ENCODE data around the gene RUNDC1. TPM values are rescaled to one million over a fixed set of nuclear protein-coding genes. Genes with fewer than 3 reads are reported as not detected.
A peak's percentile ranks its signal among the peaks of the same experiment; 100 is the strongest.

Gene RUNDC1
- total RNA-seq, 1 experiment from 2014 or later = 11.2 TPM

GRCh38 chr17:42989141-42989540, 8.8 kb downstream of the RUNDC1 start:
- no peak overlapping the region for H3K27ac ChIP-seq (ENCODE audit: low read length)
- TF ChIP-seq, protein P1, sequence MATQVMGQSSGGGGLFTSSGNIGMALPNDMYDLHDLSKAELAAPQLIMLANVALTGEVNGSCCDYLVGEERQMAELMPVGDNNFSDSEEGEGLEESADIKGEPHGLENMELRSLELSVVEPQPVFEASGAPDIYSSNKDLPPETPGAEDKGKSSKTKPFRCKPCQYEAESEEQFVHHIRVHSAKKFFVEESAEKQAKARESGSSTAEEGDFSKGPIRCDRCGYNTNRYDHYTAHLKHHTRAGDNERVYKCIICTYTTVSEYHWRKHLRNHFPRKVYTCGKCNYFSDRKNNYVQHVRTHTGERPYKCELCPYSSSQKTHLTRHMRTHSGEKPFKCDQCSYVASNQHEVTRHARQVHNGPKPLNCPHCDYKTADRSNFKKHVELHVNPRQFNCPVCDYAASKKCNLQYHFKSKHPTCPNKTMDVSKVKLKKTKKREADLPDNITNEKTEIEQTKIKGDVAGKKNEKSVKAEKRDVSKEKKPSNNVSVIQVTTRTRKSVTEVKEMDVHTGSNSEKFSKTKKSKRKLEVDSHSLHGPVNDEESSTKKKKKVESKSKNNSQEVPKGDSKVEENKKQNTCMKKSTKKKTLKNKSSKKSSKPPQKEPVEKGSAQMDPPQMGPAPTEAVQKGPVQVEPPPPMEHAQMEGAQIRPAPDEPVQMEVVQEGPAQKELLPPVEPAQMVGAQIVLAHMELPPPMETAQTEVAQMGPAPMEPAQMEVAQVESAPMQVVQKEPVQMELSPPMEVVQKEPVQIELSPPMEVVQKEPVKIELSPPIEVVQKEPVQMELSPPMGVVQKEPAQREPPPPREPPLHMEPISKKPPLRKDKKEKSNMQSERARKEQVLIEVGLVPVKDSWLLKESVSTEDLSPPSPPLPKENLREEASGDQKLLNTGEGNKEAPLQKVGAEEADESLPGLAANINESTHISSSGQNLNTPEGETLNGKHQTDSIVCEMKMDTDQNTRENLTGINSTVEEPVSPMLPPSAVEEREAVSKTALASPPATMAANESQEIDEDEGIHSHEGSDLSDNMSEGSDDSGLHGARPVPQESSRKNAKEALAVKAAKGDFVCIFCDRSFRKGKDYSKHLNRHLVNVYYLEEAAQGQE (IDR thresholded peaks at IDR 0.05; ENCODE audit: insufficient read depth in 1 of 2, low read depth in 2 of 2, low read length in 1 of 2) = no peak
- TF ChIP-seq POLR2AphosphoS5 (IDR thresholded peaks at IDR 0.05; ENCODE audit: low read depth, low read length) (no peak), SIN3A (IDR thresholded peaks at IDR 0.05; ENCODE audit: borderline replicate concordance, insufficient read depth, low read depth, low read length) (no peak), TCF7L2 (IDR thresholded peaks at IDR 0.05; ENCODE audit: low read depth, low read length) (no peak)
- TF ChIP-seq, protein P2, sequence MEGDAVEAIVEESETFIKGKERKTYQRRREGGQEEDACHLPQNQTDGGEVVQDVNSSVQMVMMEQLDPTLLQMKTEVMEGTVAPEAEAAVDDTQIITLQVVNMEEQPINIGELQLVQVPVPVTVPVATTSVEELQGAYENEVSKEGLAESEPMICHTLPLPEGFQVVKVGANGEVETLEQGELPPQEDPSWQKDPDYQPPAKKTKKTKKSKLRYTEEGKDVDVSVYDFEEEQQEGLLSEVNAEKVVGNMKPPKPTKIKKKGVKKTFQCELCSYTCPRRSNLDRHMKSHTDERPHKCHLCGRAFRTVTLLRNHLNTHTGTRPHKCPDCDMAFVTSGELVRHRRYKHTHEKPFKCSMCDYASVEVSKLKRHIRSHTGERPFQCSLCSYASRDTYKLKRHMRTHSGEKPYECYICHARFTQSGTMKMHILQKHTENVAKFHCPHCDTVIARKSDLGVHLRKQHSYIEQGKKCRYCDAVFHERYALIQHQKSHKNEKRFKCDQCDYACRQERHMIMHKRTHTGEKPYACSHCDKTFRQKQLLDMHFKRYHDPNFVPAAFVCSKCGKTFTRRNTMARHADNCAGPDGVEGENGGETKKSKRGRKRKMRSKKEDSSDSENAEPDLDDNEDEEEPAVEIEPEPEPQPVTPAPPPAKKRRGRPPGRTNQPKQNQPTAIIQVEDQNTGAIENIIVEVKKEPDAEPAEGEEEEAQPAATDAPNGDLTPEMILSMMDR (IDR thresholded peaks at IDR 0.05) = no peak
- no TSS peak for BruUV-seq (replicated peaks)
- ATAC-seq (no peak), DNase-seq (ENCODE audit: low read depth, low spot score) (no peak)
- H3K27me3 ChIP-seq (ENCODE audit: control insufficient read depth, insufficient read depth, low read length) = no peaks in the 10 kb centered on the region
- POLR2A ChIA-PET = no interaction called here
- no peak overlapping the region for H3K4me3 ChIP-seq (ENCODE audit: low read depth in 2 of 2, low read length in 2 of 2)
- H3K4me1 ChIP-seq (ENCODE audit: control insufficient read depth, insufficient read depth, low read length) = peaks cover 11% of the 10 kb centered on the region; the same call in 1 of the 2 replicates
- CTCF ChIA-PET = no interaction called here
- H3K9me3 ChIP-seq (ENCODE audit: control insufficient read depth, insufficient read depth, low read depth, low read length) = no peaks in the 10 kb centered on the region
- intact Hi-C loops (cut with micrococcal nuclease; ENCODE audit: unreplicated experiment) (no loop called here), in situ Hi-C loops (cut with HindIII; ENCODE audit: low pct_unique_long_range_greater_than_20kb, low sequenced_read_pairs) (no loop called here)
- peaks cover 5% of the 10 kb centered on the region for H3K36me3 ChIP-seq (ENCODE audit: control insufficient read depth, insufficient read depth, low read length)

DNA sequence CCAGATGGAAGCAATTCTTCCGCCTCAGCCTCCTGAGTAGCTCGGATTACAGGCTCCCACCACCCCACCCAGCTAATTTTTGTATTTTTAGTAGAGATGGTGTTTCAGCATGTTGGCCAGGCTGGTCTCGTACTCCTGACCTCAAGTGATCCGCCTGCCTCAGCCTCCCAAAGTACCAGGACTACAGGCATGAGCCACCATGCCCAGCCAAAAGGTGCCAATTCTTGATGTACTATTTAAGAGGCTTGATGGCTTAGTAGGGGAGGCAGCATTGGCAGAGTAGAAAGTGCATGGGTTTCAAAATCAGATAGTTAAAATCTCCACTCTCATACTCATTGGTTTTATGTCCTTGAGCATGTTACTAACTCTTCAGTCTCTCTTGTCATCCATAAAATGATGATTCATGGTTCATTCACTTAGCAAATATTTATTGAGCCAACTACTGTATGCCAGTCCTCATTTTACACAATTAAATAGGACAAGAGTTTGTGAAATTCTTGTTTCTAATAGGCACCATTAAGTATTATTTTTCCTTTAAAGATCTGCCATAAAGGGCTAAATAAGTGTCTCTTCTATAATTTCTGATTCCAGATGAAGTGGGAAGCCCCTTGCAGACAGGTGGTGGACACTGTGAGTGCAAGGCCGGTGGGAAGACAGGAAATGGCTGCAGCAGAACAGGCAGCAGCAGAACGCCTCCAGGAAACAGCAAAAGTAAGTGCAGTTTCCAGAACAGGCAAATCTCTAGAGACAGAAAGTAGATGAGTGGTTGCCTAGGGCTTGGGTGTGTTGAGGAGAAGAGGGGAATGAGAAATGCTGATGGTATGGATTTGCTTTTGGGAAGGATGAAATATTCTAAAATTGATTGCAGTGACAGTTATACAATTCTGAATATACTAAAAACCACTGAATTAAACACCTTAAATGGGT, 9.6 kb downstream of the RUNDC1 start:
- TF ChIP-seq TCF7L2 (IDR thresholded peaks at IDR 0.05; ENCODE audit: low read depth, low read length) = no peak
- in situ Hi-C loops (cut with HindIII; ENCODE audit: low pct_unique_long_range_greater_than_20kb, low sequenced_read_pairs) (no loop called here), intact Hi-C loops (cut with micrococcal nuclease; ENCODE audit: unreplicated experiment) (no loop called here)
- ATAC-seq (peak; percentile 78), DNase-seq (ENCODE audit: low read depth, low spot score) (no peak)
- no peaks in the 10 kb centered on the region for H3K27me3 ChIP-seq (ENCODE audit: control insufficient read depth, insufficient read depth, low read length)
- no peak overlapping the region for H3K27ac ChIP-seq (ENCODE audit: low read length)
- H3K36me3 ChIP-seq (ENCODE audit: control insufficient read depth, insufficient read depth, low read length) = peaks cover 5% of the 10 kb centered on the region
- H3K4me3 ChIP-seq (ENCODE audit: low read depth in 2 of 2, low read length in 2 of 2) = no peak overlapping the region
- POLR2A ChIA-PET = no interaction called here
- CTCF ChIA-PET = interaction anchor here (0.6 kb wide), 1 partner anchor 8 kb away, joined by 3 read pairs; the partner anchor contains the start of gene RPL27
- peaks cover 11% of the 10 kb centered on the region; the same call in 1 of the 2 replicates for H3K4me1 ChIP-seq (ENCODE audit: control insufficient read depth, insufficient read depth, low read length)
- BruUV-seq (replicated peaks) = no TSS peak
- no peaks in the 10 kb centered on the region for H3K9me3 ChIP-seq (ENCODE audit: control insufficient read depth, insufficient read depth, low read depth, low read length)

- BruUV-seq (replicated peaks) = no TSS peak
- TF ChIP-seq SIN3A (IDR thresholded peaks at IDR 0.05; ENCODE audit: borderline replicate concordance, insufficient read depth, low read depth, low read length) (no peak), POLR2AphosphoS5 (IDR thresholded peaks at IDR 0.05; ENCODE audit: low read depth, low read length) (no peak), TCF7L2 (IDR thresholded peaks at IDR 0.05; ENCODE audit: low read depth, low read length) (no peak)
- TF ChIP-seq, protein P1 (IDR thresholded peaks at IDR 0.05; ENCODE audit: insufficient read depth in 1 of 2, low read depth in 2 of 2, low read length in 1 of 2) = no peak
- TF ChIP-seq, protein P2 (IDR thresholded peaks at IDR 0.05) = no peak
- ChIA-PET CTCF (interaction anchor here (0.6 kb wide), 1 partner anchor 222 kb away, joined by 3 read pairs; no protein-coding TSS in a partner anchor), POLR2A (no interaction called here)
- intact Hi-C loops (cut with micrococcal nuclease; ENCODE audit: unreplicated experiment) (no loop called here), in situ Hi-C loops (cut with HindIII; ENCODE audit: low pct_unique_long_range_greater_than_20kb, low sequenced_read_pairs) (no loop called here)
- Histone ChIP-seq H3K27ac (ENCODE audit: low read length) (no peak overlapping the region), H3K4me3 (ENCODE audit: low read depth in 2 of 2, low read length in 2 of 2) (no peak overlapping the region), H3K36me3 (ENCODE audit: control insufficient read depth, insufficient read depth, low read length) (peaks cover 5% of the 10 kb centered on the region), H3K27me3 (ENCODE audit: control insufficient read depth, insufficient read depth, low read length) (no peaks in the 10 kb centered on the region), H3K9me3 (ENCODE audit: control insufficient read depth, insufficient read depth, low read depth, low read length) (no peaks in the 10 kb centered on the region), H3K4me1 (ENCODE audit: control insufficient read depth, insufficient read depth, low read length) (peaks cover 11% of the 10 kb centered on the region; the same call in 1 of the 2 replicates)
- DNase-seq (ENCODE audit: low read depth, low spot score) (no peak), ATAC-seq (no peak)
These were observed 11.1 kb downstream of the RUNDC1 start for GRCh38 chr17:42991471-42991870.
